B cell (primary cell): Measurements from ENCODE around the gene CD34.

ENCODE experiments used
- CTCF ChIP-seq: fragments of 200-600 bp; IDR thresholded peaks from one replicate; pipeline ENCODE4 v1.8.0; 2022; ENCODE audit warnings: antibody characterized with exemption, mild to moderate bottlenecking
- EZH2 ChIP-seq: IDR thresholded peaks from 2 replicates; pipeline ENCODE4 v1.6.1; 2012; ENCODE audit warnings: borderline replicate concordance, low read depth, mild to moderate bottlenecking, moderate library complexity, low read length; ENCODE audit not compliant: insufficient read depth, poor library complexity, severe bottlenecking

GRCh38 chr1:207886227-207886626 is 24.7 kb downstream of the CD34 start:
- TF ChIP-seq CTCF (no peak), EZH2 (no peak)
